ENCODE results near the gene BCL3. TPM values are rescaled to one million over a fixed set of nuclear protein-coding genes. Genes with fewer than 3 reads are reported as not detected.

The BCL3 gene
- total and polyA plus RNA-seq, 2 of the 13 experiments (the other 11 are each of a cell fraction or from before 2014, with no cell fraction given) = 2.3 to 4.0 TPM

DNA sequence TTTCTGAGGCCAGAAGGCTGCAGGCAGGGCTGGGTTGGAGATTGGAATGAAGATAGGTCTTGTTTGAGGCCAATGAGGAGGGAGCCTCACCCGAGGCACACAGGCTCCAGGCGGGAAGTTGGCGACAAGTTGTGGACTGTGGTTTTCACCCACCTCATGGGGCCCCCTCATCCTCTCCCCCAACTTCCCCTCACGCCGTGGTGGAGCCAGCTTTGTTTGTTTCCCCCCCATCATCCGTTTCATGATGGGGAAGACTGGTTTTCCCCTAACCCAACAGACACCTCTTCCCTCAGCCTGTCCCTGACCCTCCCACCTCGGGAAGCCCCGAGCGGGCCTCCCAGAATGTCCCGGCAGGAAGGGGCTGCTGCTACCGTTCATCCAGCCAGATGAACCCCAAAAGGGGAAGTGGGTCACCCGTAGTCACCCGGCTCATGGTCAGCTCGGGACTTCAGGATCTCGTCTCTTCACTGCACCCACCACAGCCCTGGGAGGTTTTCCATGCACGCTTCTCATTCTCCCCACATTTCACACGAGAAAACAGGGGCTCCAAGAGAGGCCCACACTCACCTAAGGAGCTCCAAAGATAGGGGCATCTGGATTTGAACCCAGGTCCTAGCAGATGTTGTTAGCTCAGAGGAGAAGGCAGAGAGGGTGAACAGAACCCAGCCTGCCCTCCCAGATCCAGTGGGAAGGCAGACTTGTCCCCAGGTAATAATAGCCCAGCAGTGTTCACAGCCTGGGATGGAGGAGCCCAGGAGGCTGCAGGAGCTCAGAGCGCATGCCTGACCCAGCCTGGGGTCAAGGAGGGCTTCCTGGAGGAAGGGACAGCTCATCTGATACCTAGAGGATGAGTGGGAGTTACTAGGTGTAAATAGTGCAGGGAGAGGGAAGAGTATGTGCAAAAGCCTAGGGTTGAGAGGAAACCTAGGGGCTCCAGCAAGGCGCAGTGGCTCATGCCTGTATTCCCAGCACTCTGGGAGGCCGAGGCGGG lies 26.1 kb upstream of the BCL3 start (continued):
- TF ChIP-seq PAX8 (CRISPR knock-in tag; IDR thresholded peaks at IDR 0.05; ENCODE audit: borderline replicate concordance) = no peak
- no peak for TF ChIP-seq ZNF160 (CRISPR knock-in tag; IDR thresholded peaks at IDR 0.05)
- no peak for TF ChIP-seq CBX5 (CRISPR knock-in tag; IDR thresholded peaks at IDR 0.05; ENCODE audit: borderline replicate concordance)
- TF ChIP-seq GLI4 (CRISPR knock-in tag; IDR thresholded peaks at IDR 0.05; ENCODE audit: borderline replicate concordance) = no peak
- TF ChIP-seq ESRRA (CRISPR knock-in tag; IDR thresholded peaks at IDR 0.05; ENCODE audit: low read depth) = no peak
- 0 out of 2 replicates have a peak, but pooled peaks have one; percentile 14 for TF ChIP-seq ZSCAN31 (CRISPR knock-in tag; IDR thresholded peaks at IDR 0.05; ENCODE audit: low read depth)
- TF ChIP-seq SIN3A (IDR thresholded peaks at IDR 0.05; ENCODE audit: borderline replicate concordance, low read depth, low read length) = no peak; the same call in 1 of the 2 replicates
- no peak for TF ChIP-seq NCOA5 (CRISPR knock-in tag; IDR thresholded peaks at IDR 0.05)
- TF ChIP-seq, protein P1, sequence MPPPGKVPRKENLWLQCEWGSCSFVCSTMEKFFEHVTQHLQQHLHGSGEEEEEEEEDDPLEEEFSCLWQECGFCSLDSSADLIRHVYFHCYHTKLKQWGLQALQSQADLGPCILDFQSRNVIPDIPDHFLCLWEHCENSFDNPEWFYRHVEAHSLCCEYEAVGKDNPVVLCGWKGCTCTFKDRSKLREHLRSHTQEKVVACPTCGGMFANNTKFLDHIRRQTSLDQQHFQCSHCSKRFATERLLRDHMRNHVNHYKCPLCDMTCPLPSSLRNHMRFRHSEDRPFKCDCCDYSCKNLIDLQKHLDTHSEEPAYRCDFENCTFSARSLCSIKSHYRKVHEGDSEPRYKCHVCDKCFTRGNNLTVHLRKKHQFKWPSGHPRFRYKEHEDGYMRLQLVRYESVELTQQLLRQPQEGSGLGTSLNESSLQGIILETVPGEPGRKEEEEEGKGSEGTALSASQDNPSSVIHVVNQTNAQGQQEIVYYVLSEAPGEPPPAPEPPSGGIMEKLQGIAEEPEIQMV (CRISPR knock-in tag; IDR thresholded peaks at IDR 0.05; ENCODE audit: low read depth) = no peak
- TF ChIP-seq, protein P2, sequence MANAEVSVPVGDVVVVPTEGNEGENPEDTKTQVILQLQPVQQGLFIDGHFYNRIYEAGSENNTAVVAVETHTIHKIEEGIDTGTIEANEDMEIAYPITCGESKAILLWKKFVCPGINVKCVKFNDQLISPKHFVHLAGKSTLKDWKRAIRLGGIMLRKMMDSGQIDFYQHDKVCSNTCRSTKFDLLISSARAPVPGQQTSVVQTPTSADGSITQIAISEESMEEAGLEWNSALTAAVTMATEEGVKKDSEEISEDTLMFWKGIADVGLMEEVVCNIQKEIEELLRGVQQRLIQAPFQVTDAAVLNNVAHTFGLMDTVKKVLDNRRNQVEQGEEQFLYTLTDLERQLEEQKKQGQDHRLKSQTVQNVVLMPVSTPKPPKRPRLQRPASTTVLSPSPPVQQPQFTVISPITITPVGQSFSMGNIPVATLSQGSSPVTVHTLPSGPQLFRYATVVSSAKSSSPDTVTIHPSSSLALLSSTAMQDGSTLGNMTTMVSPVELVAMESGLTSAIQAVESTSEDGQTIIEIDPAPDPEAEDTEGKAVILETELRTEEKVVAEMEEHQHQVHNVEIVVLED (CRISPR knock-in tag; IDR thresholded peaks at IDR 0.05; ENCODE audit: borderline replicate concordance) = no peak
- TF ChIP-seq TARDBP (CRISPR knock-in tag; IDR thresholded peaks at IDR 0.05) = no peak
- no peak for TF ChIP-seq SMYD3 (CRISPR knock-in tag; IDR thresholded peaks at IDR 0.05)
- TF ChIP-seq, protein P3, sequence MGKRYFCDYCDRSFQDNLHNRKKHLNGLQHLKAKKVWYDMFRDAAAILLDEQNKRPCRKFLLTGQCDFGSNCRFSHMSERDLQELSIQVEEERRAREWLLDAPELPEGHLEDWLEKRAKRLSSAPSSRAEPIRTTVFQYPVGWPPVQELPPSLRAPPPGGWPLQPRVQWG (CRISPR knock-in tag; IDR thresholded peaks at IDR 0.05; ENCODE audit: borderline replicate concordance, low read depth) = no peak
- TF ChIP-seq HDAC1 (CRISPR knock-in tag; IDR thresholded peaks at IDR 0.05) = 0 out of 2 replicates have a peak, but pooled peaks have one; percentile 17
- 0 out of 2 replicates have a peak, but pooled peaks have one; percentile 48 for TF ChIP-seq ZNF850 (CRISPR knock-in tag; conservative IDR thresholded peaks at IDR 0.05)
- TF ChIP-seq ZNF460 (CRISPR knock-in tag; IDR thresholded peaks at IDR 0.05; ENCODE audit: borderline replicate concordance) = no peak
- TF ChIP-seq NR2C2 (CRISPR knock-in tag; IDR thresholded peaks at IDR 0.05; ENCODE audit: borderline replicate concordance) = no peak
- no peak for TF ChIP-seq ZFP62 (CRISPR knock-in tag; IDR thresholded peaks at IDR 0.05)
- no peak for TF ChIP-seq ZNF883 (CRISPR knock-in tag; IDR thresholded peaks at IDR 0.05; ENCODE audit: not compliant biosample characterization)
- no peak for TF ChIP-seq ZMYM4 (CRISPR knock-in tag; IDR thresholded peaks at IDR 0.05)
- TF ChIP-seq ZNF678 (CRISPR knock-in tag; IDR thresholded peaks at IDR 0.05) = no peak
- TF ChIP-seq ARHGAP35 (CRISPR knock-in tag; IDR thresholded peaks at IDR 0.05; ENCODE audit: borderline replicate concordance) = no peak
- no peak for TF ChIP-seq ZNF713 (CRISPR knock-in tag; IDR thresholded peaks at IDR 0.05)
- TF ChIP-seq ZNF766 (CRISPR knock-in tag; IDR thresholded peaks at IDR 0.05; ENCODE audit: borderline replicate concordance) = no peak
- TF ChIP-seq CBX1 (IDR thresholded peaks at IDR 0.05; ENCODE audit: low read depth) = no peak
- no peak for TF ChIP-seq ZNF605 (CRISPR knock-in tag; IDR thresholded peaks at IDR 0.05)
- TF ChIP-seq HOXA3 (CRISPR knock-in tag; IDR thresholded peaks at IDR 0.05) = 0 out of 2 replicates have a peak, but pooled peaks have one; percentile 12
